HL-60 (cell line): ENCODE results near the gene SFXN3.
A peak's percentile ranks its signal among the peaks of the same experiment; 100 is the strongest.

Experiments
- CTCF ChIP-seq: IDR thresholded peaks from one replicate; pipeline ENCODE4 v1.5.1; 2011; ENCODE audit warnings: low read length, control low read depth, inconsistent platforms; ENCODE audit not compliant: insufficient read depth
- GABPA ChIP-seq: IDR thresholded peaks from 2 replicates; pipeline ENCODE4 v1.6.1; 2012; ENCODE audit warnings: low read depth
- POLR2AphosphoS5 ChIP-seq: IDR thresholded peaks from 2 replicates; pipeline ENCODE4 v1.6.1; 2012; ENCODE audit warnings: low read depth

GRCh38 chr10:101071267-101071884, 40.3 kb downstream of the SFXN3 start:
- peak; percentile 80 for TF ChIP-seq POLR2AphosphoS5
- TF ChIP-seq CTCF, result no peak
- TF ChIP-seq GABPA, result no peak
